GM06990 (cell line): Measurements from ENCODE around the gene ATPAF2.
A peak's percentile ranks its signal among the peaks of the same experiment; 100 is the strongest.

Experiments
- DNase-seq: peaks from one replicate; pipeline ENCODE4 v3.0.0-alpha.2; 2011; ENCODE audit not compliant: insufficient read length; ENCODE audit errors: extremely low read depth
- H3K27me3 ChIP-seq: replicated peaks from 2 replicates; pipeline ENCODE4 v1.6.0; 2011; ENCODE audit warnings: low read length; ENCODE audit not compliant: control insufficient read depth, insufficient read depth
- H3K36me3 ChIP-seq: 2 replicates; pipeline ENCODE4 v1.5.1; 2011; ENCODE audit warnings: low read length; ENCODE audit not compliant: control insufficient read depth, insufficient read depth
- H3K4me3 ChIP-seq: replicated peaks from 2 replicates; pipeline ENCODE4 v1.5.1; 2011; ENCODE audit warnings: low read depth, mild to moderate bottlenecking, control low read depth, low read length
- CTCF ChIP-seq: IDR thresholded peaks from 2 replicates; pipeline ENCODE4 v1.5.1; 2011; ENCODE audit warnings: low read length, control low read depth, mild to moderate bottlenecking, inconsistent platforms; ENCODE audit not compliant: insufficient read depth, poor library complexity, severe bottlenecking

ATPAF2 gene

GRCh38 chr17:17987187-17987896, 51.6 kb downstream of the ATPAF2 start:
- DNase-seq: no peak
- no peak overlapping the region for H3K4me3 ChIP-seq
- TF ChIP-seq CTCF: no peak
- H3K36me3 ChIP-seq: no peaks in the 10 kb centered on the region
- no peaks in the 10 kb centered on the region for H3K27me3 ChIP-seq

- DNase-seq: no peak
- H3K4me3 ChIP-seq: no peak overlapping the region
These were observed 53.4 kb downstream of the ATPAF2 start for GRCh38 chr17:17985555-17985954.

GRCh38 chr17:17985153-17985552, 53.8 kb downstream of the ATPAF2 start:
- no peak overlapping the region for H3K4me3 ChIP-seq
- DNase-seq: no peak
- TF ChIP-seq CTCF: no peak
- no peaks in the 10 kb centered on the region for H3K36me3 ChIP-seq
- H3K27me3 ChIP-seq: no peaks in the 10 kb centered on the region

More at GRCh38 chr17:17985555-17985954, 53.4 kb downstream of the ATPAF2 start:
- TF ChIP-seq CTCF: peak; percentile 60
- H3K27me3 ChIP-seq: no peaks in the 10 kb centered on the region
- no peaks in the 10 kb centered on the region for H3K36me3 ChIP-seq

- DNase-seq: no peak
- no peaks in the 10 kb centered on the region for H3K27me3 ChIP-seq
- TF ChIP-seq CTCF: no peak
- H3K4me3 ChIP-seq: no peak overlapping the region
- H3K36me3 ChIP-seq: no peaks in the 10 kb centered on the region
These were observed 55.2 kb downstream of the ATPAF2 start for GRCh38 chr17:17983776-17984175.

- Histone ChIP-seq H3K27me3 (no peaks in the 10 kb centered on the region), H3K36me3 (no peaks in the 10 kb centered on the region), H3K4me3 (no peak overlapping the region)
- no peak for TF ChIP-seq CTCF
- no peak for DNase-seq
These were observed 55.6 kb downstream of the ATPAF2 start for GRCh38 chr17:17983376-17983775.

GRCh38 chr17:17982801-17983200, 56.2 kb downstream of the ATPAF2 start:
- Histone ChIP-seq H3K27me3 (no peaks in the 10 kb centered on the region), H3K4me3 (no peak overlapping the region), H3K36me3 (no peaks in the 10 kb centered on the region)
- no peak for DNase-seq
- no peak for TF ChIP-seq CTCF
